ENCODE measurements around the gene KLF2.

KLF2 gene

GRCh38 chr19:16370641-16371391, 46.2 kb downstream of the KLF2 start:
- H3K9me3 ChIP-seq (ENCODE audit: insufficient read depth, low read length) = peaks cover 2% of the 10 kb centered on the region; the same call in 1 of the 2 replicates
- H3K36me3 ChIP-seq (ENCODE audit: insufficient read depth, insufficient read length, low read length) = peaks cover 44% of the 10 kb centered on the region
- no peak overlapping the region for H3K4me3 ChIP-seq (ENCODE audit: insufficient read length, low read depth)
- DNase-seq (ENCODE audit: low read depth, low spot score) = no peak
- TF ChIP-seq YY1 (IDR thresholded peaks at IDR 0.05; ENCODE audit: insufficient read depth, insufficient read length) (no peak), ZNF274 (IDR thresholded peaks at IDR 0.05; ENCODE audit: low read depth, low read length) (no peak), SUZ12 (IDR thresholded peaks at IDR 0.05; ENCODE audit: extremely low read depth, insufficient read depth, insufficient read length) (no peak)
- peaks cover 11% of the 10 kb centered on the region for H3K4me1 ChIP-seq (ENCODE audit: insufficient read depth, insufficient read length)
- no peak overlapping the region for H3K9ac ChIP-seq (ENCODE audit: insufficient read length, low read depth)
- H3K27me3 ChIP-seq (ENCODE audit: insufficient read depth, insufficient read length) = no peaks in the 10 kb centered on the region

DNA sequence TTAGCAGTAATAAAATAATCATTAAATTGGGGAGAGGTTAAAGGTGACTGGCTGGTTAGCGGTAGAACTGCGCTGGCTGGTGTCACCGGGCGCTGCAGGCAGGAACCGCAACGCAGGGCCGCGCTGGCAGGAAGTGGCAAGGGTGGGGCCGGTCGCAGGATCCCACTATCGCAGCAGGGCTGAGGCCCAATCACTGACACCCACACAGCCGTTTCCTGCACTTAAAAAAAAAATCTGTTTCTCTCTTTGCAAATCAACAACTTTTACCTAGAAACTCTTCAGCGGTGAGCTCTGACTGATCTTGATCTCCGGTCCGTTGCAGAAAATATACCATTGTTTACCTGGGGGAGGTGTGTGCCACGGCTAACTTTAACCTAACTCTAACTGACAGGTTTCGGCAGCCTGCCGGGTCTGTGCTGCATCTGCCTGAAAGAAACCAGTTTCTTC, 46.9 kb downstream of the KLF2 start:
- Histone ChIP-seq H3K36me3 (ENCODE audit: insufficient read depth, insufficient read length, low read length) (peaks cover 48% of the 10 kb centered on the region), H3K4me3 (ENCODE audit: insufficient read length, low read depth) (no peak overlapping the region), H3K9ac (ENCODE audit: insufficient read length, low read depth) (no peak overlapping the region), H3K9me3 (ENCODE audit: insufficient read depth, low read length) (peaks cover 9% of the 10 kb centered on the region; the same call in 1 of the 2 replicates), H3K4me1 (ENCODE audit: insufficient read depth, insufficient read length) (peaks cover 11% of the 10 kb centered on the region), H3K27me3 (ENCODE audit: insufficient read depth, insufficient read length) (no peaks in the 10 kb centered on the region)
- TF ChIP-seq SUZ12 (IDR thresholded peaks at IDR 0.05; ENCODE audit: extremely low read depth, insufficient read depth, insufficient read length) (no peak), YY1 (IDR thresholded peaks at IDR 0.05; ENCODE audit: insufficient read depth, insufficient read length) (no peak), ZNF274 (IDR thresholded peaks at IDR 0.05; ENCODE audit: low read depth, low read length) (no peak)
- DNase-seq (ENCODE audit: low read depth, low spot score) = no peak

- peaks cover 13% of the 10 kb centered on the region; the same call in 1 of the 2 replicates for H3K9me3 ChIP-seq (ENCODE audit: insufficient read depth, low read length)
- H3K36me3 ChIP-seq (ENCODE audit: insufficient read depth, insufficient read length, low read length) = peaks cover 55% of the 10 kb centered on the region
- no peak overlapping the region for H3K4me3 ChIP-seq (ENCODE audit: insufficient read length, low read depth)
- no peak overlapping the region for H3K9ac ChIP-seq (ENCODE audit: insufficient read length, low read depth)
- no peaks in the 10 kb centered on the region for H3K27me3 ChIP-seq (ENCODE audit: insufficient read depth, insufficient read length)
- peaks cover 7% of the 10 kb centered on the region for H3K4me1 ChIP-seq (ENCODE audit: insufficient read depth, insufficient read length)
- TF ChIP-seq SUZ12 (IDR thresholded peaks at IDR 0.05; ENCODE audit: extremely low read depth, insufficient read depth, insufficient read length) = no peak
- TF ChIP-seq ZNF274 (IDR thresholded peaks at IDR 0.05; ENCODE audit: low read depth, low read length) = no peak
- TF ChIP-seq YY1 (IDR thresholded peaks at IDR 0.05; ENCODE audit: insufficient read depth, insufficient read length) = no peak
- DNase-seq (ENCODE audit: low read depth, low spot score) = no peak
Measured at GRCh38 chr19:16372065-16372915, 47.7 kb downstream of the KLF2 start.

DNA sequence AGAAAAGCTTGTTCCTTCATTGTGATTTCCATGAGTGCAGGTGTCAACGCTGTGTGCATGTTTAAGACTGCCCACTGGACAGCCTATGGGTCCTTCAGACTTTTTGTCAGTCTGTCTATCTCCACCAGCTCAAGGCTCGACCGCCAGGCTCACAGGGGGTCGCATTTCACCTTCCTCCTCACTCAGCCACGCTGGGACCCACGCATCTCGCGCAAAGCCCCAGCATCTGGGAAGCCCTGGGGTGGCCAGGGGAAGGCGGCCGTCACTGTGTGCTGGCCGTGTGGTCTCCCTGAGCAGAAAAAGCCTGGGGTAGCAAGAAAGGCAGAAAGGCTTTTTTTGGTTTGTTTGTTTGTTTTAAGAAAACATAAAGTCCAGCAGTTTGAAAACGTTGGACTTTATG, 48.5 kb downstream of the KLF2 start:
- Histone ChIP-seq H3K9me3 (ENCODE audit: insufficient read depth, low read length) (peaks cover 13% of the 10 kb centered on the region; the same call in 1 of the 2 replicates), H3K9ac (ENCODE audit: insufficient read length, low read depth) (no peak overlapping the region), H3K4me3 (ENCODE audit: insufficient read length, low read depth) (no peak overlapping the region), H3K36me3 (ENCODE audit: insufficient read depth, insufficient read length, low read length) (peaks cover 63% of the 10 kb centered on the region), H3K27me3 (ENCODE audit: insufficient read depth, insufficient read length) (no peaks in the 10 kb centered on the region), H3K4me1 (ENCODE audit: insufficient read depth, insufficient read length) (peaks cover 7% of the 10 kb centered on the region)
- TF ChIP-seq ZNF274 (IDR thresholded peaks at IDR 0.05; ENCODE audit: low read depth, low read length) (no peak), SUZ12 (IDR thresholded peaks at IDR 0.05; ENCODE audit: extremely low read depth, insufficient read depth, insufficient read length) (no peak), YY1 (IDR thresholded peaks at IDR 0.05; ENCODE audit: insufficient read depth, insufficient read length) (no peak)
- DNase-seq (ENCODE audit: low read depth, low spot score) = no peak

DNA sequence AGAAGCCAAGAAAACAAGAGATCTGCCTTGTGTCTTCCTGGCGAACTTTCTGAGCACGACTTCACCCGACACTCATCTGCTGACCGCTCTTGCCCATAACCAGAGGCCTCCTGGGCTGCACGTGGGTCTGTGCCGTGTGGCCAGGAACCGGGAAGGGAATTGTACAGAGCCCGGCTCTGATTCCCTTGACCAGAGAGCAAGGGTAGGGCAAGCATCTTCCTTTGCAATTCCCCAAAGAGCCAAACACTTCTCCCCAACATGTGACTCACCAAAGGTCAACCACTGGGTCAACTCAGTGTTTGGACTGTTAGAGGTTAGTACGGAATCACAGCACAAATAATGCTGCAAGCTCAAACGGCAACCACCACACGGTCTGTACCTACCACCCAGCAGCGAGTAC, 48.9 kb downstream of the KLF2 start:
- Histone ChIP-seq H3K4me3 (ENCODE audit: insufficient read length, low read depth) (no peak overlapping the region), H3K4me1 (ENCODE audit: insufficient read depth, insufficient read length) (peaks cover 7% of the 10 kb centered on the region), H3K27me3 (ENCODE audit: insufficient read depth, insufficient read length) (no peaks in the 10 kb centered on the region), H3K9ac (ENCODE audit: insufficient read length, low read depth) (no peak overlapping the region), H3K9me3 (ENCODE audit: insufficient read depth, low read length) (peaks cover 13% of the 10 kb centered on the region; the same call in 1 of the 2 replicates), H3K36me3 (ENCODE audit: insufficient read depth, insufficient read length, low read length) (peaks cover 67% of the 10 kb centered on the region)
- TF ChIP-seq SUZ12 (IDR thresholded peaks at IDR 0.05; ENCODE audit: extremely low read depth, insufficient read depth, insufficient read length) (no peak), YY1 (IDR thresholded peaks at IDR 0.05; ENCODE audit: insufficient read depth, insufficient read length) (no peak), ZNF274 (IDR thresholded peaks at IDR 0.05; ENCODE audit: low read depth, low read length) (no peak)
- DNase-seq (ENCODE audit: low read depth, low spot score) = no peak

DNA sequence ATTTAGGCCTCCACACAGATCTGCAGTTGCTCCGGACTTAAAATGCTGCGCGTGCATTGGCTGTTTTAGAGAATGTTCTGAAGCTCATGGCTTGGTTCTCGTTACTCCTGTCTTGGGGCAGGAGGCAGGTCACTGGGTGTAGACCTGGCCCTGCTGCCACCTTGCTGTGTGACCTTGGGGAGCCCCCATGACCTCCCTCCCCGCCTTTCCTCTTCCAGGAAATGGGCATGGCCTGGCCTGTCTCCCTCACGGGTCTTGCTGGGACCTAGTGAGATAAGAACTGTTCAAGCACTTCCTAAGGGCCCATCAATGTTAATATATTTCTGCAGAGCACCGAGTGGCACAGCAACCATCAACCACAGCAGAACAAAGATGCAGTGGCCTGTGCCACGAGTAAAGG, 49.4 kb downstream of the KLF2 start:
- no peak overlapping the region for H3K4me3 ChIP-seq (ENCODE audit: insufficient read length, low read depth)
- H3K36me3 ChIP-seq (ENCODE audit: insufficient read depth, insufficient read length, low read length) = peaks cover 68% of the 10 kb centered on the region
- peaks cover 7% of the 10 kb centered on the region for H3K4me1 ChIP-seq (ENCODE audit: insufficient read depth, insufficient read length)
- no peaks in the 10 kb centered on the region for H3K27me3 ChIP-seq (ENCODE audit: insufficient read depth, insufficient read length)
- TF ChIP-seq SUZ12 (IDR thresholded peaks at IDR 0.05; ENCODE audit: extremely low read depth, insufficient read depth, insufficient read length) (no peak), ZNF274 (IDR thresholded peaks at IDR 0.05; ENCODE audit: low read depth, low read length) (no peak), YY1 (IDR thresholded peaks at IDR 0.05; ENCODE audit: insufficient read depth, insufficient read length) (no peak)
- H3K9ac ChIP-seq (ENCODE audit: insufficient read length, low read depth) = no peak overlapping the region
- H3K9me3 ChIP-seq (ENCODE audit: insufficient read depth, low read length) = peaks cover 13% of the 10 kb centered on the region; the same call in 1 of the 2 replicates
- DNase-seq (ENCODE audit: low read depth, low spot score) = no peak

DNA sequence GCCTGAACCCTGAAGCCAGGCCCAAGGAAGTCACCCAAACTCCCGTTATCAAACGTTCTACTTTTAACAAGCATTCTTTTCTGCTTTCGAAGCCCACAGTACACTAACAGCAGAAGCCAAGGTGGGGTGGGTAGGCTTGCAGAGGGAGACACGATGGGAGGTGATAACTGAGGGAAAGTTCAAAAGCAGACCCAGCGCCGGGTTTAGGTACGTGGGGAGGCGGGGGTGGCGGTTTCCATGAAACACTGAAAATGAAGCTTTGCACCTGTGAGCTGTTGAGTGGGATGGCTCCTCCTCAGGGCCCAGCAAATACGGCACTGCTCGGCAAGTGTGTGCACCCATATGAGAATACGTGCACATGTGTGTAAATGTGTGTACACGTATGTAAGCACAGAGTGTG, 49.8 kb downstream of the KLF2 start:
- no peaks in the 10 kb centered on the region for H3K27me3 ChIP-seq (ENCODE audit: insufficient read depth, insufficient read length)
- TF ChIP-seq SUZ12 (IDR thresholded peaks at IDR 0.05; ENCODE audit: extremely low read depth, insufficient read depth, insufficient read length) = no peak
- TF ChIP-seq ZNF274 (IDR thresholded peaks at IDR 0.05; ENCODE audit: low read depth, low read length) = no peak
- no peak for TF ChIP-seq YY1 (IDR thresholded peaks at IDR 0.05; ENCODE audit: insufficient read depth, insufficient read length)
- peaks cover 70% of the 10 kb centered on the region for H3K36me3 ChIP-seq (ENCODE audit: insufficient read depth, insufficient read length, low read length)
- no peak for DNase-seq (ENCODE audit: low read depth, low spot score)
- no peak overlapping the region for H3K4me3 ChIP-seq (ENCODE audit: insufficient read length, low read depth)
- H3K4me1 ChIP-seq (ENCODE audit: insufficient read depth, insufficient read length) = peaks cover 7% of the 10 kb centered on the region
- no peak overlapping the region for H3K9ac ChIP-seq (ENCODE audit: insufficient read length, low read depth)
- H3K9me3 ChIP-seq (ENCODE audit: insufficient read depth, low read length) = peaks cover 13% of the 10 kb centered on the region; the same call in 1 of the 2 replicates

Data from NT2/D1 (cell line).